HCT116 (cell line): ENCODE results near the gene C4orf51. TPM values are rescaled to one million over a fixed set of nuclear protein-coding genes. Genes with fewer than 3 reads are reported as not detected.

ENCODE experiments used
- ATAC-seq: fragments of 200-7000 bp; cut with Tn5 transposase; 2 replicates; pipeline ENCODE4 v1.9.1; 2020; ENCODE audit warnings: mild to moderate bottlenecking, moderate library complexity
- BruUV-seq: library from RNA; stranded (reverse); fragments of 400-500 nt; replicated peaks from 2 replicates; lab custom pipeline; 2021; lab: Mats Ljungman, UMichigan
- CTCF ChIA-PET: fragments of 300-600 bp; sonication (Branson Sonifier 250); formaldehyde crosslinking; loops from one replicate; lab custom pipeline; 2021; ENCODE audit warnings: antibody characterized with exemption; lab: Charles Lee
- POLR2A ChIA-PET: fragments of 300-600, 350-600 bp; sonication (Branson Sonifier 250); formaldehyde crosslinking; loops from one replicate; lab custom pipeline; 2021; ENCODE audit warnings: antibody characterized with exemption; lab: Charles Lee
- RAD21 ChIA-PET, 2 experiments: fragments of 300-600 bp; sonication (Branson Sonifier 250); formaldehyde crosslinking; loops; one replicate each; lab custom pipeline; 2023; ENCODE audit warnings: low total read pairs in 2 of 2; ENCODE audit not compliant: uncharacterized antibody in 2 of 2, unreplicated experiment in 2 of 2, low non-redundant PET in 1 of 2; lab: Charles Lee
- DNase-seq: peaks from one replicate; pipeline ENCODE4 v3.0.0-alpha.2; 2010; ENCODE audit warnings: low read depth, low spot score
- H2AFZ ChIP-seq: fragments of 200-600 bp; shearing (Covaris generic), sonication (generic); 2 replicates; pipeline ENCODE4 v1.6.1; 2017; ENCODE audit warnings: low read depth, mixed run types, mixed read lengths, antibody characterized with exemption, low read length; ENCODE audit not compliant: poor library complexity, severe bottlenecking
- H3K27ac ChIP-seq: 2 replicates; pipeline ENCODE4 v1.5.1; 2012; ENCODE audit warnings: low read depth, low read length
- H3K27me3 ChIP-seq: fragments of 200-600 bp; sonication (generic); 2 replicates; pipeline ENCODE4 v1.6.1; 2016; ENCODE audit warnings: mixed run types, low read length, mixed read lengths; ENCODE audit not compliant: insufficient read depth
- H3K36me3 ChIP-seq, 2 experiments: fragments of 200-500 bp in 1 of 2; fragments of 200-600 bp in 1 of 2; sonication (Bioruptor generic) in 1 of 2; sonication (generic) in 1 of 2; 2 replicates each; pipeline versions ENCODE4 v1.5.1 to v1.6.1; 2014 to 2016; ENCODE audit warnings: low read length in 2 of 2, inconsistent platforms in 1 of 2, mixed read lengths in 1 of 2, mixed run types in 1 of 2; ENCODE audit not compliant: insufficient read depth in 2 of 2, control insufficient read depth in 1 of 2
- H3K4me1 ChIP-seq, 2 experiments: fragments of 200-600 bp in 1 of 2; sonication (generic) in 1 of 2; 2 replicates each; pipeline versions ENCODE4 v1.5.1 to v1.6.1; 2012 to 2017; ENCODE audit warnings: low read length in 2 of 2, inconsistent platforms in 1 of 2, mild to moderate bottlenecking in 1 of 2, mixed read lengths in 1 of 2, mixed run types in 1 of 2, moderate library complexity in 1 of 2; ENCODE audit not compliant: insufficient read depth in 2 of 2, control insufficient read depth in 1 of 2
- H3K4me2 ChIP-seq: fragments of 200-600 bp; sonication (generic); 2 replicates; pipeline ENCODE4 v1.6.1; 2017; ENCODE audit warnings: mixed run types, low read length, mixed read lengths
- H3K4me3 ChIP-seq, 2 experiments: fragments of 200-600 bp in 1 of 2; sonication (generic) in 1 of 2; replicated peaks in 1 of 2; 2 replicates each; pipeline ENCODE4 v1.5.1; 2011 to 2016; ENCODE audit warnings: low read length in 2 of 2, control low read depth in 1 of 2, low read depth in 1 of 2, mild to moderate bottlenecking in 1 of 2, mixed read lengths in 1 of 2, mixed run types in 1 of 2
- H3K79me2 ChIP-seq: fragments of 200-600 bp; sonication (generic); 2 replicates; pipeline ENCODE4 v1.6.1; 2017; ENCODE audit warnings: mild to moderate bottlenecking, mixed run types, low read length, moderate library complexity, mixed read lengths; ENCODE audit not compliant: insufficient read depth
- H3K9ac ChIP-seq: fragments of 200-600 bp; sonication (generic); 2 replicates; pipeline ENCODE4 v1.6.1; 2016; ENCODE audit warnings: low read length, mixed read lengths
- H3K9me2 ChIP-seq: fragments of 200-600 bp; sonication (generic), shearing (Covaris generic); 2 replicates; pipeline ENCODE4 v1.6.1; 2017; ENCODE audit warnings: mixed run types, mild to moderate bottlenecking, moderate library complexity; ENCODE audit not compliant: insufficient read depth
- H3K9me3 ChIP-seq, 2 experiments: fragments of 200-500 bp in 1 of 2; fragments of 200-600 bp in 1 of 2; sonication (Bioruptor generic) in 1 of 2; sonication (generic) in 1 of 2; 2 replicates each; pipeline ENCODE4 v1.6.1; 2014 to 2017; ENCODE audit warnings: low read length in 2 of 2, mixed read lengths in 2 of 2, inconsistent platforms in 1 of 2, low read depth in 1 of 2, mild to moderate bottlenecking in 1 of 2, mixed run types in 1 of 2, moderate library complexity in 1 of 2; ENCODE audit not compliant: control insufficient read depth in 1 of 2, insufficient read depth in 1 of 2
- H4K20me1 ChIP-seq: fragments of 200-600 bp; sonication (generic), shearing (Covaris generic); 2 replicates; pipeline ENCODE4 v1.6.1; 2017; ENCODE audit warnings: mixed run types, mild to moderate bottlenecking, moderate library complexity; ENCODE audit not compliant: insufficient read depth
- CBX3 ChIP-seq: IDR thresholded peaks from 2 replicates; pipeline ENCODE4 v1.6.1; 2012; ENCODE audit warnings: low read depth
- EGR1 ChIP-seq: IDR thresholded peaks from 2 replicates; pipeline ENCODE4 v1.6.1; 2012; ENCODE audit warnings: low read depth
- EZH2 ChIP-seq: fragments of 200-600 bp; sonication (generic); IDR thresholded peaks from 2 replicates; pipeline ENCODE4 v1.6.1; 2017; ENCODE audit warnings: antibody characterized with exemption, mixed run types
- FOSL1 ChIP-seq: IDR thresholded peaks from 2 replicates; pipeline ENCODE4 v1.6.1; 2012; ENCODE audit warnings: low read depth
- JUND ChIP-seq: IDR thresholded peaks from 2 replicates; pipeline ENCODE4 v1.6.1; 2012
- POLR2A ChIP-seq: IDR thresholded peaks from 2 replicates; pipeline ENCODE4 v1.7.0; 2011; ENCODE audit warnings: borderline replicate concordance; ENCODE audit not compliant: insufficient read depth, insufficient read length; ENCODE audit errors: extremely low read depth
- SIN3A ChIP-seq: IDR thresholded peaks from 2 replicates; pipeline ENCODE4 v1.6.1; 2012; ENCODE audit warnings: low read depth
- SP1 ChIP-seq: IDR thresholded peaks from 2 replicates; pipeline ENCODE4 v1.6.1; 2012; ENCODE audit warnings: low read depth
- YY1 ChIP-seq: IDR thresholded peaks from 2 replicates; pipeline ENCODE4 v1.6.1; 2011; ENCODE audit warnings: low read length, low read depth, moderate library complexity, mild to moderate bottlenecking; ENCODE audit not compliant: insufficient replicate concordance; ENCODE audit errors: extremely low read depth
- ZFX ChIP-seq: fragments of 450-650 bp; IDR thresholded peaks from 2 replicates; pipeline ENCODE4 v1.6.1; 2017
- ZNF274 ChIP-seq: fragments of 200-500 bp; sonication (Bioruptor generic); IDR thresholded peaks from 2 replicates; pipeline ENCODE4 v1.6.1; 2014; ENCODE audit warnings: mild to moderate bottlenecking, low read depth, low read length, inconsistent platforms
- intact Hi-C: fragments of 100-400 bp; cut with micrococcal nuclease; formaldehyde crosslinking; loops from 2 replicates; pipeline ENCODE4 v1.10.0; 2022
- total RNA-seq: library from RNA; stranded (reverse); gene quantifications from one replicate; pipeline ENCODE4 v1.2.1, GENCODE V29; 2021; ENCODE audit not compliant: unreplicated experiment
- TF ChIP-seq, protein P1 (sequence below): IDR thresholded peaks from 2 replicates; pipeline ENCODE4 v1.6.1; 2012
- TF ChIP-seq, protein P2 (sequence below): IDR thresholded peaks from 2 replicates; pipeline ENCODE4 v1.6.1; 2012; ENCODE audit warnings: low read depth
- TF ChIP-seq, protein P3 (sequence below): IDR thresholded peaks from 2 replicates; pipeline ENCODE4 v1.6.1; 2011; ENCODE audit warnings: mild to moderate bottlenecking, low read length, moderate library complexity; ENCODE audit not compliant: insufficient replicate concordance; ENCODE audit errors: extremely low read depth

C4orf51 gene
- total RNA-seq, 1 experiment from 2014 or later: not detected

DNA sequence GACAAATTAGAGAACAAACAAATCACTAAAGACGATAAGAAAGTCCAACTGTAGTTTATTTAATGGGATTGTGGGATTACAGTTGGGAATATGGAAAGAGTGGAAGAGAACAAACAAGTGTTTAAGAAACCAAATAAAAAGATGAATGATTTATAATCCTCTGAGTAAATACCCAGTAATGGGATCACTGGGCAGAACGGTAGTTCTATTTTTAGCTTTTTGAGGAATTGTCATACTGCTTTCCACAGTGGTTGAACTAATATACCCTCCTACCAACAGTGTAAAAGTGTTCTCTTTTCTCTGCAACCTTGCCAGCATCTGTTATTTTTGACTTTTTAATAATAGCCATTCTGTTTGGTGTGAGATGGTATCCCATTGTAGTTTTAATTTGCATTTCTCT is 15.0 kb downstream of the C4orf51 start:
- BruUV-seq: no TSS peak
- H3K4me3 ChIP-seq: no peak overlapping the region
- ATAC-seq (no peak), DNase-seq (no peak)
- no peak overlapping the region for H2AFZ ChIP-seq
- H3K27ac ChIP-seq: no peak overlapping the region
- H3K9me3 ChIP-seq: no peaks in the 10 kb centered on the region
- ChIA-PET RAD21 (no interaction called here), POLR2A (no interaction called here), CTCF (no interaction called here)
- no peaks in the 10 kb centered on the region for H3K9me2 ChIP-seq
- H3K79me2 ChIP-seq: no peaks in the 10 kb centered on the region
- H3K27me3 ChIP-seq: no peaks in the 10 kb centered on the region
- H3K36me3 ChIP-seq: no peaks in the 10 kb centered on the region
- no peaks in the 10 kb centered on the region for H4K20me1 ChIP-seq
- TF ChIP-seq, protein P1, sequence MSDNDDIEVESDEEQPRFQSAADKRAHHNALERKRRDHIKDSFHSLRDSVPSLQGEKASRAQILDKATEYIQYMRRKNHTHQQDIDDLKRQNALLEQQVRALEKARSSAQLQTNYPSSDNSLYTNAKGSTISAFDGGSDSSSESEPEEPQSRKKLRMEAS: no peak
- TF ChIP-seq EGR1: no peak
- no peak overlapping the region for H3K4me2 ChIP-seq
- no peak overlapping the region for H3K9ac ChIP-seq
- no peaks in the 10 kb centered on the region for H3K4me1 ChIP-seq
- intact Hi-C loops: no loop called here

DNA sequence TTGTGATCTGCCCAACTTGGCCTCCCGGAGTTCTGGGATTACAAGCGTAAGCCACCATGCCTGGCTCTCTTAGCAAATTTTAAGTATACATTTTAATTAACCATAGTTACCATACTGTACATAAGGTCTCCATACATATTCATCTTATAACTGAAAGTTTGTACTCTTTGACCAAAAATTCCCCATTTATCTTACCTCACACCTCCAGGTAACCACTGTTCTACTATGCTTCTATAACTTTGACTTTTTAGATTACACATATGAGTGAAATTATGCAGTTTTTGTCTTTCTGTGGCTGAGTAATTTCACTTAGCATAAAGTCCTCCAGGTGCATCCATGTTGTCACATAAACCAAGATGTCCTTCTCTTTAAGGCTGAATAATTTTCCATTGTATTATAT is 17.4 kb downstream of the C4orf51 start:
- no TSS peak for BruUV-seq
- no peaks in the 10 kb centered on the region for H3K79me2 ChIP-seq
- H3K27me3 ChIP-seq: no peaks in the 10 kb centered on the region
- DNase-seq (no peak), ATAC-seq (no peak)
- H3K36me3 ChIP-seq: no peaks in the 10 kb centered on the region
- ChIA-PET CTCF (no interaction called here), POLR2A (no interaction called here), RAD21 (no interaction called here)
- no peaks in the 10 kb centered on the region for H3K9me2 ChIP-seq
- TF ChIP-seq, protein P1: no peak
- TF ChIP-seq POLR2A: no peak
- no peak for TF ChIP-seq EZH2
- no peak for TF ChIP-seq SIN3A
- TF ChIP-seq, protein P2, sequence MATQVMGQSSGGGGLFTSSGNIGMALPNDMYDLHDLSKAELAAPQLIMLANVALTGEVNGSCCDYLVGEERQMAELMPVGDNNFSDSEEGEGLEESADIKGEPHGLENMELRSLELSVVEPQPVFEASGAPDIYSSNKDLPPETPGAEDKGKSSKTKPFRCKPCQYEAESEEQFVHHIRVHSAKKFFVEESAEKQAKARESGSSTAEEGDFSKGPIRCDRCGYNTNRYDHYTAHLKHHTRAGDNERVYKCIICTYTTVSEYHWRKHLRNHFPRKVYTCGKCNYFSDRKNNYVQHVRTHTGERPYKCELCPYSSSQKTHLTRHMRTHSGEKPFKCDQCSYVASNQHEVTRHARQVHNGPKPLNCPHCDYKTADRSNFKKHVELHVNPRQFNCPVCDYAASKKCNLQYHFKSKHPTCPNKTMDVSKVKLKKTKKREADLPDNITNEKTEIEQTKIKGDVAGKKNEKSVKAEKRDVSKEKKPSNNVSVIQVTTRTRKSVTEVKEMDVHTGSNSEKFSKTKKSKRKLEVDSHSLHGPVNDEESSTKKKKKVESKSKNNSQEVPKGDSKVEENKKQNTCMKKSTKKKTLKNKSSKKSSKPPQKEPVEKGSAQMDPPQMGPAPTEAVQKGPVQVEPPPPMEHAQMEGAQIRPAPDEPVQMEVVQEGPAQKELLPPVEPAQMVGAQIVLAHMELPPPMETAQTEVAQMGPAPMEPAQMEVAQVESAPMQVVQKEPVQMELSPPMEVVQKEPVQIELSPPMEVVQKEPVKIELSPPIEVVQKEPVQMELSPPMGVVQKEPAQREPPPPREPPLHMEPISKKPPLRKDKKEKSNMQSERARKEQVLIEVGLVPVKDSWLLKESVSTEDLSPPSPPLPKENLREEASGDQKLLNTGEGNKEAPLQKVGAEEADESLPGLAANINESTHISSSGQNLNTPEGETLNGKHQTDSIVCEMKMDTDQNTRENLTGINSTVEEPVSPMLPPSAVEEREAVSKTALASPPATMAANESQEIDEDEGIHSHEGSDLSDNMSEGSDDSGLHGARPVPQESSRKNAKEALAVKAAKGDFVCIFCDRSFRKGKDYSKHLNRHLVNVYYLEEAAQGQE: no peak
- no peak for TF ChIP-seq YY1
- TF ChIP-seq ZNF274: no peak
- no peak for TF ChIP-seq FOSL1
- TF ChIP-seq CBX3: no peak
- TF ChIP-seq, protein P3, sequence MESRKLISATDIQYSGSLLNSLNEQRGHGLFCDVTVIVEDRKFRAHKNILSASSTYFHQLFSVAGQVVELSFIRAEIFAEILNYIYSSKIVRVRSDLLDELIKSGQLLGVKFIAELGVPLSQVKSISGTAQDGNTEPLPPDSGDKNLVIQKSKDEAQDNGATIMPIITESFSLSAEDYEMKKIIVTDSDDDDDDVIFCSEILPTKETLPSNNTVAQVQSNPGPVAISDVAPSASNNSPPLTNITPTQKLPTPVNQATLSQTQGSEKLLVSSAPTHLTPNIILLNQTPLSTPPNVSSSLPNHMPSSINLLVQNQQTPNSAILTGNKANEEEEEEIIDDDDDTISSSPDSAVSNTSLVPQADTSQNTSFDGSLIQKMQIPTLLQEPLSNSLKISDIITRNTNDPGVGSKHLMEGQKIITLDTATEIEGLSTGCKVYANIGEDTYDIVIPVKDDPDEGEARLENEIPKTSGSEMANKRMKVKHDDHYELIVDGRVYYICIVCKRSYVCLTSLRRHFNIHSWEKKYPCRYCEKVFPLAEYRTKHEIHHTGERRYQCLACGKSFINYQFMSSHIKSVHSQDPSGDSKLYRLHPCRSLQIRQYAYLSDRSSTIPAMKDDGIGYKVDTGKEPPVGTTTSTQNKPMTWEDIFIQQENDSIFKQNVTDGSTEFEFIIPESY: no peak
- TF ChIP-seq ZFX: no peak
- TF ChIP-seq JUND: no peak
- no peak for TF ChIP-seq SP1
- no peak overlapping the region for H3K9ac ChIP-seq
- H3K27ac ChIP-seq: no peak overlapping the region
- no peak overlapping the region for H3K4me3 ChIP-seq
- no peak overlapping the region for H2AFZ ChIP-seq
- intact Hi-C loops: no loop called here
- H3K4me2 ChIP-seq: no peak overlapping the region
- H3K9me3 ChIP-seq: no peaks in the 10 kb centered on the region
- no peaks in the 10 kb centered on the region for H4K20me1 ChIP-seq
- H3K4me1 ChIP-seq: no peaks in the 10 kb centered on the region
